ENCODE data around the gene SUGCT. TPM values are rescaled to one million over a fixed set of nuclear protein-coding genes. Genes with fewer than 3 reads are reported as not detected.

SUGCT gene
- total RNA-seq, 1 experiment from 2014 or later = 1.5 TPM

- Histone ChIP-seq H3K4me3 (ENCODE audit: low read depth, low read length, poor library complexity, severe bottlenecking) (no peak overlapping the region), H3K9me3 (ENCODE audit: low read depth, low read length, poor library complexity, severe bottlenecking) (no peaks in the 10 kb centered on the region), H3K36me3 (ENCODE audit: insufficient read depth, low read length, poor library complexity, severe bottlenecking) (no peaks in the 10 kb centered on the region), H3K27me3 (replicated peaks; ENCODE audit: insufficient read depth, low read depth, low read length, poor library complexity) (no peaks in the 10 kb centered on the region), H3K4me1 (ENCODE audit: insufficient read depth, low read length, poor library complexity, severe bottlenecking) (no peaks in the 10 kb centered on the region), H3K27ac (ENCODE audit: low read depth, low read length, poor library complexity, severe bottlenecking) (no peak overlapping the region)
- TF ChIP-seq EZH2 (IDR thresholded peaks at IDR 0.05; ENCODE audit: borderline replicate concordance, low read depth, low read length, poor library complexity, severe bottlenecking) (no peak), CTCF (conservative IDR thresholded peaks at IDR 0.05; ENCODE audit: low read depth, low read length) (no peak)
- peak; percentile 2 for DNase-seq (ENCODE audit: low spot score)
- CTCF ChIA-PET = no interaction called here
- BruUV-seq (replicated peaks) = no TSS peak
- POLR2A ChIA-PET (ENCODE audit: low non-redundant PET) = no interaction called here
- intact Hi-C loops (cut with micrococcal nuclease; ENCODE audit: unreplicated experiment) = no loop called here
Measured at GRCh38 chr7:40382145-40382544, 247.3 kb downstream of the SUGCT start.

GRCh38 chr7:40393660-40394059, 258.9 kb downstream of the SUGCT start:
- intact Hi-C loops (cut with micrococcal nuclease; ENCODE audit: unreplicated experiment) = no loop called here
- Histone ChIP-seq H3K27me3 (replicated peaks; ENCODE audit: insufficient read depth, low read depth, low read length, poor library complexity) (no peaks in the 10 kb centered on the region), H3K4me1 (ENCODE audit: insufficient read depth, low read length, poor library complexity, severe bottlenecking) (no peaks in the 10 kb centered on the region), H3K4me3 (ENCODE audit: low read depth, low read length, poor library complexity, severe bottlenecking) (no peak overlapping the region), H3K36me3 (ENCODE audit: insufficient read depth, low read length, poor library complexity, severe bottlenecking) (no peaks in the 10 kb centered on the region), H3K27ac (ENCODE audit: low read depth, low read length, poor library complexity, severe bottlenecking) (no peak overlapping the region), H3K9me3 (ENCODE audit: low read depth, low read length, poor library complexity, severe bottlenecking) (no peaks in the 10 kb centered on the region)
- CTCF ChIA-PET = no interaction called here
- BruUV-seq (replicated peaks) = no TSS peak
- TF ChIP-seq CTCF (conservative IDR thresholded peaks at IDR 0.05; ENCODE audit: low read depth, low read length) = no peak
- DNase-seq (ENCODE audit: low spot score) = no peak
- POLR2A ChIA-PET (ENCODE audit: low non-redundant PET) = no interaction called here

DNA sequence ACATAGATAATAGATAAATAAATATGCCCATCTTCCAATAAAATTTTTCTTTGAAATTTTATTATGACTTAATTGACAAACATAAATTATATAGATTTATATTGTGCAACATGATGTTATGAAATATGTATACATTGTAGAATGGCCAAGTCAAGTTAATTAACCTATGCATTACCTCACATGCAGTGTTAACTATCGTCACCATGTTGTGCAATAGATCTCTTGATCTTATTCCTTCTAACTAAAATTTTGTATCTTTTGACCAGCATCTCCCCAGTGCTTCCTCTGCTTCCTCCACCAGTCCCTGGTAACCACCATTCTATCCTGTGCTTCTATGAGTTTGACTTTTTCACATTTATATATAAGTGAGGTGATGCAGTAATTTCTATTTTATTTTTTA, 259.6 kb downstream of the SUGCT start:
- Histone ChIP-seq H3K4me3 (ENCODE audit: low read depth, low read length, poor library complexity, severe bottlenecking) (no peak overlapping the region), H3K4me1 (ENCODE audit: insufficient read depth, low read length, poor library complexity, severe bottlenecking) (no peaks in the 10 kb centered on the region), H3K27me3 (replicated peaks; ENCODE audit: insufficient read depth, low read depth, low read length, poor library complexity) (no peaks in the 10 kb centered on the region), H3K36me3 (ENCODE audit: insufficient read depth, low read length, poor library complexity, severe bottlenecking) (no peaks in the 10 kb centered on the region), H3K27ac (ENCODE audit: low read depth, low read length, poor library complexity, severe bottlenecking) (no peak overlapping the region), H3K9me3 (ENCODE audit: low read depth, low read length, poor library complexity, severe bottlenecking) (no peaks in the 10 kb centered on the region)
- intact Hi-C loops (cut with micrococcal nuclease; ENCODE audit: unreplicated experiment) = no loop called here
- ChIA-PET CTCF (no interaction called here), POLR2A (ENCODE audit: low non-redundant PET) (no interaction called here)
- no peak for DNase-seq (ENCODE audit: low spot score)
- no peak for TF ChIP-seq EZH2 (IDR thresholded peaks at IDR 0.05; ENCODE audit: borderline replicate concordance, low read depth, low read length, poor library complexity, severe bottlenecking)
- TF ChIP-seq CTCF (conservative IDR thresholded peaks at IDR 0.05; ENCODE audit: low read depth, low read length) = no peak
- no TSS peak for BruUV-seq (replicated peaks)

Measured in A673 (cell line).